Right atrium auricular region (tissue), 2 donors: ENCODE measurements around the gene NEU2. TPM values are rescaled to one million over a fixed set of nuclear protein-coding genes. Genes with fewer than 3 reads are reported as not detected.
A peak's percentile ranks its signal among the peaks of the same experiment; 100 is the strongest.
"Not testable (repeated sequence)": the region's sequence is repeated elsewhere in the genome, so short reads cannot be mapped to it uniquely, and the experiment has no call there.

Experiments used
- DNase-seq: peaks from one replicate; pipeline ENCODE4 v3.0.0-alpha.2; 2019; ENCODE audit warnings: low spot score
- H3K27ac ChIP-seq, 2 donors: fragments of 200-600 bp; sonication (generic); 1 replicate in 1 of 2; 2 replicates in 1 of 2; pipeline ENCODE4 v1.5.1; 2016 to 2019
- H3K27me3 ChIP-seq, 2 donors: fragments of 200-600 bp; sonication (generic); one replicate each; pipeline versions ENCODE4 v1.5.1 to v1.6.0; 2017 to 2019
- H3K36me3 ChIP-seq: fragments of 200-600 bp; sonication (generic); one replicate; pipeline ENCODE4 v1.5.1; 2016
- H3K4me1 ChIP-seq, 2 donors: fragments of 200-600 bp; sonication (generic); one replicate each; pipeline versions ENCODE4 v1.5.1 to v1.6.0; 2017 to 2019
- H3K4me3 ChIP-seq, 2 donors: fragments of 200-600 bp; sonication (generic); 1 replicate in 1 of 2; 2 replicates in 1 of 2; pipeline ENCODE4 v1.5.1; 2017 to 2019; ENCODE audit warnings: mild to moderate bottlenecking in 1 of 2, moderate library complexity in 1 of 2
- H3K9me3 ChIP-seq, 2 donors: fragments of 200-600 bp; sonication (generic); one replicate each; pipeline ENCODE4 v1.5.1; 2019
- total RNA-seq, 2 donors: library from RNA; depleted of rRNA; stranded (reverse); fragments of >200 nt; gene quantifications; one replicate each; pipeline ENCODE4 v1.1.0, GENCODE V29; 2016
- TF ChIP-seq, protein P1 (sequence below), 2 donors: fragments of 200-600 bp; sonication (generic); IDR thresholded peaks; one replicate each; pipeline ENCODE4 v1.5.1; 2019; ENCODE audit warnings: antibody characterized with exemption in 2 of 2

NEU2 gene
- total RNA-seq, 2 donors from 2014 or later = not detected

DNA sequence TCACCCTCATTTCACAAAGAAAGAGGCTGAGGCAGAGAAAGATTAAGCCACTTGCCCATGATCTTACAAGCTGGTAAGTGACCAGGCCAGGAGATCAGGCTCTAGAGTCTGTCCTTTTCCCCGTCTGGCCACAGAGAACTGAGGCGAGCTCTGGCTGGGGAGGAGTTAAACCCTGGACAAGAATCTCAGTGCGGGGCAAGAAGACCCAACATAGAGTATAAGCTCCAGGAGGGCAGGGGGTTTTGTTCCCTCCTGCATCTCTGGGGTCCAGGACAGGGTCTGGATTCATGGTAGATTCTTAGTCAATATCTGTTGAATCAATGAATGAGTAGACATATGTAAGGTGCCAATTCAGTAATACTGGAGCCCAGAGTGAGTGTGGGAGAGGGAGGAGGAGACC, 14.7 kb downstream of the NEU2 start:
- Histone ChIP-seq H3K4me3 (no peak overlapping the region), H3K36me3 (no peaks in the 10 kb centered on the region), H3K9me3 (no peaks in the 10 kb centered on the region), H3K4me1 (peaks cover 0 to 17% of the 10 kb centered on the region in 2 donors), H3K27me3 (no peaks in the 10 kb centered on the region), H3K27ac (no peak overlapping the region)
- DNase-seq = no peak
- TF ChIP-seq, protein P1, sequence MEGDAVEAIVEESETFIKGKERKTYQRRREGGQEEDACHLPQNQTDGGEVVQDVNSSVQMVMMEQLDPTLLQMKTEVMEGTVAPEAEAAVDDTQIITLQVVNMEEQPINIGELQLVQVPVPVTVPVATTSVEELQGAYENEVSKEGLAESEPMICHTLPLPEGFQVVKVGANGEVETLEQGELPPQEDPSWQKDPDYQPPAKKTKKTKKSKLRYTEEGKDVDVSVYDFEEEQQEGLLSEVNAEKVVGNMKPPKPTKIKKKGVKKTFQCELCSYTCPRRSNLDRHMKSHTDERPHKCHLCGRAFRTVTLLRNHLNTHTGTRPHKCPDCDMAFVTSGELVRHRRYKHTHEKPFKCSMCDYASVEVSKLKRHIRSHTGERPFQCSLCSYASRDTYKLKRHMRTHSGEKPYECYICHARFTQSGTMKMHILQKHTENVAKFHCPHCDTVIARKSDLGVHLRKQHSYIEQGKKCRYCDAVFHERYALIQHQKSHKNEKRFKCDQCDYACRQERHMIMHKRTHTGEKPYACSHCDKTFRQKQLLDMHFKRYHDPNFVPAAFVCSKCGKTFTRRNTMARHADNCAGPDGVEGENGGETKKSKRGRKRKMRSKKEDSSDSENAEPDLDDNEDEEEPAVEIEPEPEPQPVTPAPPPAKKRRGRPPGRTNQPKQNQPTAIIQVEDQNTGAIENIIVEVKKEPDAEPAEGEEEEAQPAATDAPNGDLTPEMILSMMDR (IDR thresholded peaks at IDR 0.05) = no peak

DNA sequence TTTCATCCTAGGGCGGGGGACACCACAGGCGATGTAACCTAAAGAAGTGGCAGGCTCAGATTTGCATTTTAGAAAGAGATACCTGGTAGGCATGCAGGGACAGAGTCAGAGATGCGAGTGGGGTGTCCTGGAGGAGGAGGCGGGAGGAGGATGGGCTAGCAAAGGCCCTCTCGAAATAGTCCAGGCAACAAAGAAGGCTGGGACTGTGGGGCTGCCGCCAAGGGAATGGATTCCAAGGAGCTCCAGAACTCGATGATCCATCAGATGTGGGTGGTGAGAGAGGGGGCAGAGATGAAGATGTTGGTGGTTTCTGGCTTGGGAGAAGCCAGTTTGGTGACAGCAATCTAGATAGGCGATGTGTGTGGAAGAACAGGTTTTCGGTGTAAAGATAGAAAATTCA, 15.2 kb downstream of the NEU2 start:
- H3K36me3 ChIP-seq = no peaks in the 10 kb centered on the region
- H3K27ac ChIP-seq = no peak overlapping the region
- no peaks in the 10 kb centered on the region for H3K9me3 ChIP-seq
- peaks cover 0 to 17% of the 10 kb centered on the region in 2 donors for H3K4me1 ChIP-seq
- H3K27me3 ChIP-seq = no peaks in the 10 kb centered on the region
- H3K4me3 ChIP-seq = no peak overlapping the region
- DNase-seq = no peak
- TF ChIP-seq, protein P1 (IDR thresholded peaks at IDR 0.05) = no peak

DNA sequence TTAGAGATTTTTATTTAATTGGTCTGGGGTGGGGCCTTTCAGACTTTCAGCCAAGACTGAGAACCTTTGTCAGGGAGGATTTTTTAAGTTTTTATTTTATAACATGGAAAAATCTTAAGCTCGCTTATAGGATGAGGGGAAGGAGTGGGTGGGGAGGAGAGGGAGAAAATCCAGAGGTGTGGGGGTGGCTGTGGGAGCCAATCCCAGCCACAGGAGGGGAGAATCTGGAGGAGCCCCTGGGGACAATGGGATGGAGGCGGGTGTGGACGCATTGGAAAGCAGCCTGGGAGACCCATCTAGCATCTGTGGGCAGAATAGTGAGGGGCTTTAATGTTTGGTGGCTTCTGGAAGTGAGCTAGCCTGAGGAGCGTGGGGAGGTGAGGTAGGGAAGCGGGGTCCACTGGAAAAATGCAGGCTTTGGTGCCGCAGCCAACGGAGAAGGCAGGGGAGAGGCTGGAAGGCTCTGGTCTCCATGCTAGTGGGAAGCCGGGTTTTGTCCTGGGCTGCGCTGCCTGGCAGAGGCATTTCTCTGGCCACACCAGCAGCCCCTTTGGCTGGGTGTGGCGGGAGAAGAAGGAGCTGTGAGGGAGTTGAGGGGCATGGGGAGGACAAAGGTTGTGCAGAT, 16.2 kb downstream of the NEU2 start:
- Histone ChIP-seq H3K9me3 (no peaks in the 10 kb centered on the region), H3K4me3 (no peak overlapping the region), H3K27ac (no peak overlapping the region), H3K36me3 (no peaks in the 10 kb centered on the region), H3K27me3 (no peaks in the 10 kb centered on the region), H3K4me1 (peaks cover 0 to 17% of the 10 kb centered on the region in 2 donors)
- TF ChIP-seq, protein P1 (IDR thresholded peaks at IDR 0.05) = no peak
- no peak for DNase-seq

DNA sequence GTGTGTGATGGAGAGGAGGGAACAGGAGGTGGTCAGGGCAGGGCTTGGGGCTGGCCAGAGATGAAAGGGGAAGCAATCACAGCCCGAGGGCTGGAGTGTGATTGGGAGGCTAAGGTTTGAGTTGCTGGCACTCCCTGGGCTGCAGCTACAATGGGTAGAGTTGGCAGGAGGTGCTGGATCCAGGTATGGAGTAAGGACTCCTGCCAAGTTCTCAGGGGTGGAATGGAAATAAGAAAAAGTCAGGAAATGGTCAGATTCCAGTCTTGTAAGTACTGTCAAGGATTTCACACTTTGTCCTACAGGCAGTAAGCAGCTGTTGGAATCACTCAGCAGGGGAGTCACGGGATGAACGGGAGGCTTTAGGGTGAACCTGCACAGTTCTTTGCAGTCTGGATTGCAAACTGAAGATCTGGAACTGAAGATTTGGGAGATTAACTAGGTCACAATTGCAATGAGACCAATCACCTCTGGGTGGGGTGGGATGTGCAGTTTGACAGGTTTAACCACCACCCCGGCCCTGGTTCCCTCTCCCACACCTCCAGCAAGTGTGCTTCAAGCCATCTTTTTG, 16.8 kb downstream of the NEU2 start:
- no peak overlapping the region for H3K27ac ChIP-seq
- H3K36me3 ChIP-seq = no peaks in the 10 kb centered on the region
- no peaks in the 10 kb centered on the region for H3K27me3 ChIP-seq
- no peak overlapping the region for H3K4me3 ChIP-seq
- H3K4me1 ChIP-seq = peaks cover 0 to 23% of the 10 kb centered on the region in 2 donors
- DNase-seq = no peak
- TF ChIP-seq, protein P1 (IDR thresholded peaks at IDR 0.05) = no peak
- H3K9me3 ChIP-seq = no peaks in the 10 kb centered on the region

DNA sequence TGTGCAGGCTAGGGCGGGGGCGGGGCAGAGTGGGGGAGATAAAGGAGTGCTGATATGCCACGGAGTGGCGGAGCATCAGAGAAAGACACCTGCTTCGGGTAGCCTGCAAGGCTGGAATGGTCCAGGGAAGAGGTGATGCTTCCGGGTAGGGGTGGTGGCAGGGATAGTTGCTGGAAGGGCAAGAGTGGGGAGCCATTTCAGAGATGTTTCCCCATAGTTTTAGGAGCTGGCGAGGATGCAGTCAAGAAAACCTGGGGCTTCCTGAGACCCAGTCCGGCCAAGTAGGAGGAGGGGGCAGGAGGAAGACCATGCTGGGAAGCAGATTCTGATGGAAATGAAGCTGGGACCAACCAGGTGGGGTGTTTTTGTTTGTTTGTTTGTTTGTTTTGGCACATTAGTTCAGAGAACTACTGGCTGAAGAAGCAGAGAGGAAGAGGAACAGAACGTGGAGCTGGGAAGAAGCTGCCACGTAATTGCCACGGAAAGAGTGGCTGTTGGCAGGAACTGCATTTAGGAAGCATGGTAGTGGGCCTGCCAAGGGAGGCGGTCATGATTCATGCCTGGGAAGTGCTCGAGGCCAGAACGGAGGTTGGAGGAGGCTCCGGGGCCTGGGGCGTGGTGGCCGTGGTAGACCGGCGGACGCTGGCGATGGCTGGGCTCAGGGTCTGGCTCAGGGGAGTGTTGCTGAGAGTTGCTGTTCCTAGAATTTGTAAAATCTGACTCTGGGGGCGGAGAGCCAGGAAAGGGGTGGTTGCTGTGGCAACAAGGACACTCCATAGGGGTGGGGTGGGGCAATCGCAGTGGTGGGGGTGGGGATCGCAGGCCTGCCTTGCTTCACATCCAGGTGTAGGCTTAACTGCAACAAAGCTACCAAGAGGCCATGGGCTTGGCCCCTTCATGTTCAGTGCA, 19.0 kb downstream of the NEU2 start:
- H3K27ac ChIP-seq = peak overlapping the region; percentile 35
- DNase-seq = peak; percentile 80
- no peaks in the 10 kb centered on the region for H3K27me3 ChIP-seq
- H3K4me3 ChIP-seq = no peak overlapping the region
- H3K9me3 ChIP-seq = no peaks in the 10 kb centered on the region
- H3K36me3 ChIP-seq = no peaks in the 10 kb centered on the region
- H3K4me1 ChIP-seq = peaks cover 0 to 22% of the 10 kb centered on the region in 2 donors
- TF ChIP-seq, protein P1 (IDR thresholded peaks at IDR 0.05) = no peak

DNA sequence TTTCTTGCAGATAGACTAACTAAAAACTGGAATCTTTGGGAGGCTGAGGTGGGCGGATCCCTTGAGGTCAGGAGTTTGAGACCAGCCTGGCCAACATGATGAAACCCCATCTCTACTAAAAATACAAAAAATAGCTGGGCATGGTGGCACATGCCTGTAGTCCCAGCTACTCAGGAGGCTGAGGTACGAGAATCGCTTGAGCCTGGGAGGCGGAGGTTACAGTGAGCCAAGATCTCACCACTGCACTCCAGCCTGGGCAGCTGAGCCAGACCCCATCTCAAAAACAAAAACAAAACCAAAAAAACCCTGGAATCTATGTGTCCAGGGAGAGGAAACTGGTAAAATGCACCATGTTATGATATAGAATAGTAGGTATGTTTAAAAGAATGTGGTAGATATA, 20.0 kb downstream of the NEU2 start:
- H3K4me3 ChIP-seq, H3K9me3 ChIP-seq, H3K27me3 ChIP-seq, DNase-seq, H3K36me3 ChIP-seq, H3K27ac ChIP-seq: not testable (repeated sequence)
- H3K4me1 ChIP-seq = peaks cover 0 to 22% of the 10 kb centered on the region in 2 donors
